Urinary bladder (tissue), 4 donors: Measurements from ENCODE around the gene RBMS3. TPM values are rescaled to one million over a fixed set of nuclear protein-coding genes. Genes with fewer than 3 reads are reported as not detected.
"Not testable (repeated sequence)": the region's sequence is repeated elsewhere in the genome, so short reads cannot be mapped to it uniquely, and the experiment has no call there.

Experiments
- DNase-seq: peaks from one replicate; pipeline ENCODE4 v3.0.0-alpha.2; 2015; ENCODE audit errors: extremely low spot score
- H3K27ac ChIP-seq: one replicate; pipeline ENCODE4 v1.5.1; 2013; ENCODE audit warnings: low read depth, mild to moderate bottlenecking, moderate library complexity
- H3K36me3 ChIP-seq: one replicate; pipeline ENCODE4 v1.6.1; 2013; ENCODE audit warnings: mild to moderate bottlenecking, moderate library complexity; ENCODE audit not compliant: insufficient read depth
- H3K4me1 ChIP-seq: one replicate; pipeline ENCODE4 v1.6.1; 2013; ENCODE audit warnings: mild to moderate bottlenecking, moderate library complexity; ENCODE audit not compliant: insufficient read depth
- H3K4me3 ChIP-seq: one replicate; pipeline ENCODE4 v1.5.1; 2013; ENCODE audit warnings: low read depth, low read length
- WGBS: extraction: QIAGEN DNeasy Blood & Tissue Kit; methylation state at CpG from one replicate; pipeline ENCODE4 v1.1.7; 2013; 5-methylcytosine and 5-hydroxymethylcytosine counted together
- polyA plus RNA-seq: library from polyadenylated mRNA; stranded (reverse); fragments of 200-250 nt; gene quantifications from one replicate; pipeline ENCODE4 v1.2.3, GENCODE V29; 2013
- small RNA-seq: library from RNA; depleted of rRNA; stranded (forward); fragments of <200 nt; gene quantifications from one replicate; pipeline ENCODE3, GENCODE V24; 2014
- total RNA-seq: library from RNA; depleted of rRNA; stranded (reverse); fragments of >200 nt; gene quantifications from one replicate; pipeline ENCODE4 v1.2.3, GENCODE V29; 2014
- donor health status: healthy with polysubstance abuse.
- donor health status: healthy.

The RBMS3 gene
- total and polyA plus RNA-seq, 2 donors, result 10.6 to 136 TPM

- not testable (repeated sequence) for H3K4me3 ChIP-seq, H3K36me3 ChIP-seq, DNase-seq, H3K4me1 ChIP-seq, H3K27ac ChIP-seq
- WGBS, result 25% methylated on average over 3 of the region's 3 CpGs
Observed at GRCh38 chr3:30041481-30041880, 760.6 kb downstream of the RBMS3 start.

- DNase-seq, result peak; percentile 48
- no peaks in the 10 kb centered on the region for H3K36me3 ChIP-seq
- no peak overlapping the region for H3K4me3 ChIP-seq
- no peaks in the 10 kb centered on the region for H3K4me1 ChIP-seq
- no peak overlapping the region for H3K27ac ChIP-seq
- WGBS, result 40% methylated on average over 4 of the region's 4 CpGs
Observed at GRCh38 chr3:30042274-30042859, 761.5 kb downstream of the RBMS3 start.

GRCh38 chr3:30042916-30043555 lies 762.2 kb downstream of the RBMS3 start:
- Histone ChIP-seq H3K4me3 (no peak overlapping the region), H3K27ac (no peak overlapping the region), H3K4me1 (no peaks in the 10 kb centered on the region), H3K36me3 (no peaks in the 10 kb centered on the region)
- 95% methylated on average over 3 of the region's 3 CpGs for WGBS
- no peak for DNase-seq

GRCh38 chr3:30044515-30044914 lies 763.6 kb downstream of the RBMS3 start:
- 59% methylated on average over 4 of the region's 4 CpGs for WGBS
- DNase-seq, result no peak
- Histone ChIP-seq H3K27ac (no peak overlapping the region), H3K4me3 (no peak overlapping the region), H3K36me3 (no peaks in the 10 kb centered on the region), H3K4me1 (no peaks in the 10 kb centered on the region)

- WGBS, result 55% methylated on average over 3 of the region's 3 CpGs
- DNase-seq, result no peak
- Histone ChIP-seq H3K4me3 (no peak overlapping the region), H3K36me3 (no peaks in the 10 kb centered on the region), H3K27ac (no peak overlapping the region), H3K4me1 (no peaks in the 10 kb centered on the region)
Observed at GRCh38 chr3:30048431-30048830, 767.6 kb downstream of the RBMS3 start.

GRCh38 chr3:30050116-30050515 lies 769.2 kb downstream of the RBMS3 start:
- H3K4me3 ChIP-seq, H3K27ac ChIP-seq, H3K36me3 ChIP-seq, H3K4me1 ChIP-seq, DNase-seq: not testable (repeated sequence)
- 96% methylated on average over 9 of the region's 9 CpGs for WGBS

- Histone ChIP-seq H3K4me1 (no peaks in the 10 kb centered on the region), H3K4me3 (no peak overlapping the region), H3K27ac (no peak overlapping the region), H3K36me3 (no peaks in the 10 kb centered on the region)
- DNase-seq, result no peak
Observed at GRCh38 chr3:30059240-30059639, 778.4 kb downstream of the RBMS3 start.

Small RNA genes lying within 50 kb of the gene (small RNA-seq; reads per million reads assigned to genes)
- not detected for gene MTND4LP9
